ENCODE measurements around the gene ZBTB16. TPM values are rescaled to one million over a fixed set of nuclear protein-coding genes. Genes with fewer than 3 reads are reported as not detected.

ZBTB16 gene
- total and polyA plus RNA-seq, 2 experiments from 2014 or later = 0.29 to 1.4 TPM

- Histone ChIP-seq H3K4me1 (ENCODE audit: insufficient read depth) (0 out of 2 replicates have a peak, but pooled peaks cover 13% of the 10 kb centered on the region), H3F3A (replicated peaks; ENCODE audit: low read depth) (no peaks in the 10 kb centered on the region), H3K27ac (ENCODE audit: low read depth) (no peak overlapping the region), H3K4me2 (no peak overlapping the region), H3K27me3 (ENCODE audit: insufficient read depth) (no peaks in the 10 kb centered on the region), H3K4me3 (no peak overlapping the region), H2AFZ (no peak overlapping the region), H3K79me2 (replicated peaks; ENCODE audit: insufficient read depth) (no peaks in the 10 kb centered on the region), H3K36me3 (ENCODE audit: insufficient read depth) (no peaks in the 10 kb centered on the region), H3K9me2 (ENCODE audit: insufficient read depth) (no peaks in the 10 kb centered on the region), H4K20me1 (replicated peaks; ENCODE audit: insufficient read depth) (no peaks in the 10 kb centered on the region)
- DNase-seq (ENCODE audit: low spot score) (no peak), ATAC-seq (no peak)
- TF ChIP-seq ZNF331 (CRISPR knock-in tag; IDR thresholded peaks at IDR 0.05; ENCODE audit: low read depth) = no peak
- no peak for TF ChIP-seq CTCF (conservative IDR thresholded peaks at IDR 0.05; ENCODE audit: low read depth in 2 of 2)
- no peak for TF ChIP-seq REST (IDR thresholded peaks at IDR 0.05; ENCODE audit: unreplicated experiment)
- no peak for TF ChIP-seq EZH2 (IDR thresholded peaks at IDR 0.05; ENCODE audit: low read depth, unreplicated experiment)
- TF ChIP-seq POLR2AphosphoS5 (IDR thresholded peaks at IDR 0.05; ENCODE audit: low read depth) = no peak
- no peak for TF ChIP-seq STAT1 (IDR thresholded peaks at IDR 0.05; ENCODE audit: unreplicated experiment)
- no peak for TF ChIP-seq NANOG (IDR thresholded peaks at IDR 0.05; ENCODE audit: borderline replicate concordance)
- no peak for TF ChIP-seq JUNB (IDR thresholded peaks at IDR 0.05; ENCODE audit: unreplicated experiment)
- no peak for TF ChIP-seq ZNF462 (CRISPR knock-in tag; IDR thresholded peaks at IDR 0.05)
- TF ChIP-seq ETS1 (IDR thresholded peaks at IDR 0.05) = no peak
- no peak for TF ChIP-seq CREB1 (CRISPR knock-in tag; IDR thresholded peaks at IDR 0.05; ENCODE audit: low read depth)
- TF ChIP-seq ZNF114 (CRISPR knock-in tag; IDR thresholded peaks at IDR 0.05) = no peak
- TF ChIP-seq EZH2phosphoT487 (IDR thresholded peaks at IDR 0.05; ENCODE audit: unreplicated experiment) = no peak
- no peaks in the 10 kb centered on the region for H3K27me3 Mint-ChIP-seq (ENCODE audit: insufficient read depth, low read depth, poor library complexity)
- no peak overlapping the region for H3K4me3 Mint-ChIP-seq
- H3K9me3 Mint-ChIP-seq = no peaks in the 10 kb centered on the region
- peaks cover 17% of the 10 kb centered on the region; the same call in 2 of the 3 replicates for H3K4me1 Mint-ChIP-seq
- H3K36me3 Mint-ChIP-seq (ENCODE audit: low read depth) = no peaks in the 10 kb centered on the region
- no peak overlapping the region for H3K27ac Mint-ChIP-seq
Measured at GRCh38 chr11:114290503-114291235, 231.2 kb downstream of the ZBTB16 start.

Measured in GM23338 (cell line).